ENCODE results near the gene LMBRD2.

DNA sequence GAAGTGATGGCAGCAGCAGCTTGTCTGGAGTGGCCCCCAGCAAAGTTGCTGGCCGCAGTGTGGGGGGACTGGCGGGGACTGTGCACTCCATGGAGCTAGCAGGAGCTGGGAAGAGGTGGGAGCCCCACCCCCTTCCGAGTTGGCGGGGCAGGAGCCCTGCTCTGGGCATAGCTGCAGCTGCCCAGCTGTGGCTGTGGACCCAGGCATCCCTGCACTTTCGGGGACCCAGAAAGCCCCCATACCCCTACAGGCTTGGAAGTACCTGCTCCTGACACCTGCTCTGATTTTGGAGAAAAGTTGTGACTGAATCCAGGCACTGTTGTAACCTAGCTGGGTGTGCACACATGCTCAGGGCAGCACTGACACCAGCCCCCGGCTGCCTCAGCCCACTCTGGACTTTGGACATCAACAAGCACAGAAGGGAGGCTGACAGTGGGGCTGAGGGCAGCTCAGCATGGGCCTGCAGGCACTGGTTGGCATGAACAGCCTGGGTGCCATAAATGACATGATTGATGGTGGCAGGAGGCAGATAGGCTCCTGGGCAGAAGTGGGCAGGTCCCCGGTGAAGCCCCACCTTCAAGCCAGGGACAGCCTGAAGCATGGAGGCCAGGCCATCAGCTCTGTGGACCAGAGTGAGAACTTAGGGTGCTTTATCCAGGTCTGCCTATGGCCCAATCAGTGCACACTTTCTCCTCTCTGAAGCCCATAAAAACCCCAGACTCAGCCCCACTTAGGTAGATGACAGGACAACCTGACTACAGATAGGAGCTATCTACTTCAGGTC, 12.6 kb downstream of the LMBRD2 start:
- TF ChIP-seq, protein P1, sequence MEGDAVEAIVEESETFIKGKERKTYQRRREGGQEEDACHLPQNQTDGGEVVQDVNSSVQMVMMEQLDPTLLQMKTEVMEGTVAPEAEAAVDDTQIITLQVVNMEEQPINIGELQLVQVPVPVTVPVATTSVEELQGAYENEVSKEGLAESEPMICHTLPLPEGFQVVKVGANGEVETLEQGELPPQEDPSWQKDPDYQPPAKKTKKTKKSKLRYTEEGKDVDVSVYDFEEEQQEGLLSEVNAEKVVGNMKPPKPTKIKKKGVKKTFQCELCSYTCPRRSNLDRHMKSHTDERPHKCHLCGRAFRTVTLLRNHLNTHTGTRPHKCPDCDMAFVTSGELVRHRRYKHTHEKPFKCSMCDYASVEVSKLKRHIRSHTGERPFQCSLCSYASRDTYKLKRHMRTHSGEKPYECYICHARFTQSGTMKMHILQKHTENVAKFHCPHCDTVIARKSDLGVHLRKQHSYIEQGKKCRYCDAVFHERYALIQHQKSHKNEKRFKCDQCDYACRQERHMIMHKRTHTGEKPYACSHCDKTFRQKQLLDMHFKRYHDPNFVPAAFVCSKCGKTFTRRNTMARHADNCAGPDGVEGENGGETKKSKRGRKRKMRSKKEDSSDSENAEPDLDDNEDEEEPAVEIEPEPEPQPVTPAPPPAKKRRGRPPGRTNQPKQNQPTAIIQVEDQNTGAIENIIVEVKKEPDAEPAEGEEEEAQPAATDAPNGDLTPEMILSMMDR (IDR thresholded peaks at IDR 0.05; ENCODE audit: extremely low read depth in 1 of 2, insufficient read depth in 1 of 2, low read depth in 1 of 2, low read length in 2 of 2) = no peak
- TF ChIP-seq EZH2 (IDR thresholded peaks at IDR 0.05; ENCODE audit: borderline replicate concordance, low read depth, low read length, severe bottlenecking) (no peak), FOS (IDR thresholded peaks at IDR 0.05; ENCODE audit: borderline replicate concordance, insufficient read depth, low read length) (no peak), POLR2AphosphoS5 (IDR thresholded peaks at IDR 0.05; ENCODE audit: insufficient read depth, low read depth, low read length) (no peak)

Measured in endothelial cell of umbilical vein (primary cell).